ENCODE results near the gene FALEC. TPM values are rescaled to one million over a fixed set of nuclear protein-coding genes. Genes with fewer than 3 reads are reported as not detected.

FALEC gene
- polyA plus RNA-seq, 3 donors: 0.40 to 0.44 TPM; not detected in 1

Other genes with a start within 250 kb of the FALEC start
- gene APH1A, start 246.7 kb upstream of the FALEC start, polyA plus RNA-seq (ENCODE audit: insufficient read length in 3 of 3): 100 to 1,000 TPM; 193 to 204 (median 203) TPM
- gene C1orf54, start 243.0 kb upstream of the FALEC start, polyA plus RNA-seq (ENCODE audit: insufficient read length in 3 of 3): 10 to 100 TPM; 53.9 to 64.4 (median 61.7) TPM
- 1 to 10 TPM; 7.1 to 8.3 (median 7.6) TPM for gene CIART, start 233.2 kb upstream of the FALEC start, polyA plus RNA-seq (ENCODE audit: insufficient read length in 3 of 3)
- gene MRPS21, start 221.9 kb upstream of the FALEC start, polyA plus RNA-seq (ENCODE audit: insufficient read length in 3 of 3): 10 to 100 TPM; 83.6 to 91.3 (median 86.7) TPM
- gene PRPF3, start 194.2 kb upstream of the FALEC start, polyA plus RNA-seq (ENCODE audit: insufficient read length in 3 of 3): 10 to 100 TPM; 59.9 to 64.2 (median 63.7) TPM
- gene RPRD2, start 151.6 kb upstream of the FALEC start, polyA plus RNA-seq (ENCODE audit: insufficient read length in 3 of 3): 10 to 100 TPM; 46.9 to 55.5 (median 50.2) TPM
- gene TARS2, start 28.3 kb upstream of the FALEC start, polyA plus RNA-seq (ENCODE audit: insufficient read length in 3 of 3): 10 to 100 TPM; 19.7 to 25.4 (median 23.1) TPM
- gene ECM1, start 7.6 kb upstream of the FALEC start, polyA plus RNA-seq (ENCODE audit: insufficient read length in 3 of 3): 10 to 100 TPM; 10.9 to 15.7 (median 11.9) TPM
- 10 to 100 TPM in 2 of 3 donors, 1 to 10 TPM in 1; 9.6 to 11.8 (median 10.9) TPM for gene ADAMTSL4, start 33.7 kb downstream of the FALEC start, polyA plus RNA-seq (ENCODE audit: insufficient read length in 3 of 3)
- gene MCL1, start 63.9 kb downstream of the FALEC start, polyA plus RNA-seq (ENCODE audit: insufficient read length in 3 of 3): 100 to 1,000 TPM; 172 to 221 (median 175) TPM
- 100 to 1,000 TPM; 231 to 234 (median 231) TPM for gene ENSA, start 113.9 kb downstream of the FALEC start, polyA plus RNA-seq (ENCODE audit: insufficient read length in 3 of 3)
- gene GOLPH3L, start 181.4 kb downstream of the FALEC start, polyA plus RNA-seq (ENCODE audit: insufficient read length in 3 of 3): 10 to 100 TPM; 40.5 to 45.0 (median 44.6) TPM
- not detected for gene HORMAD1, start 205.1 kb downstream of the FALEC start, polyA plus RNA-seq (ENCODE audit: insufficient read length in 3 of 3)